GM19395 (cell line): ENCODE results near the gene ACVR2A.
A peak's percentile ranks its signal among the peaks of the same experiment; 100 is the strongest.

Experiments
- ATAC-seq: cut with Tn5 transposase; IDR thresholded peaks from one replicate; pipeline ENCODE4 v1.9.1; 2021; ENCODE audit warnings: mild to moderate bottlenecking, moderate library complexity; ENCODE audit not compliant: unreplicated experiment

The ACVR2A gene

DNA sequence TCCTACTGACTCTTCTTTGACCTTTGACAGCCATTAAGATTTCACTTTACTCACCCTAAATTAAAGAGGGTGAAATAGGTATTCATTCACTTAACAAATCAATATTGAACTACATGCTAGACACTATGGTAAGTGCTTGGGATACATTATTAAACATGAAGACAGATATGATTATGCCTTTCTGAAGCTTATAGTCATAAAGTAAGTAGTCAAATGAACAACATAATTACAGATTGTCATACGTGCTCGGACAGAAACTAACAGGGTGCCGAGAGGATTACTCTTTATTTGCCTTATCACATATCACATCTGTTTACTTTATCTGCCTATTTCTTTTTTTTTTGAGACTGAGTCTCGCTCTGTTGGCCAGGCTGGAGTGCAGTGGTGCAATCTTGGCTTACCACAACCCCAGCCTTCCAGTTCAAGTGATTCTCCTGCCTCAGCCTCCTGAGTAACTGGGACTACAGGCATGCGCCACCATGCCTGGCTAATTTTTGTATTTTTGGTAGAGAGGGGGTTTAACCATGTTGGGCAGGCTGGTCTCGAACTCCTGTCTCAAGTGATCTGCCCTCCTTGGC is 9.8 kb downstream of the ACVR2A start:
- ATAC-seq = no peak

DNA sequence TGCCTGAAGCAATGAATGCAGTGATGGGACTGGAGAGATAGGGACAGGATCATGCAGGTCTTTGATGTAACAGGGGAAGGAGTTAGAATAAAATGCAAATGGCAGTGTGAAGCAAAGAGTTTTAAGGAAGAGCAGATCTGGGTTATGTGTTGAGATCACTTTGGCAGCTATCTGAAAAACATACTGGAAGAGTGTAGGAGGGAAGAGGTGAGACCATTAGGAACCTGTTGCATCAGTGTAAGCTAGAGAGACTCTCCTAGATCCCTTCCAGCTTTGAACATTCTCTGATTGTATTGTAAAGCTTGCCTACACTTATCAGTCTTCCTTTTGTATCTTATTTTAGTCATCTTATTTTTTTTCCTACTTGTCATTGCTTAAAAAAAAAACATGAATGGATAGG is 10.5 kb downstream of the ACVR2A start:
- no peak for ATAC-seq

DNA sequence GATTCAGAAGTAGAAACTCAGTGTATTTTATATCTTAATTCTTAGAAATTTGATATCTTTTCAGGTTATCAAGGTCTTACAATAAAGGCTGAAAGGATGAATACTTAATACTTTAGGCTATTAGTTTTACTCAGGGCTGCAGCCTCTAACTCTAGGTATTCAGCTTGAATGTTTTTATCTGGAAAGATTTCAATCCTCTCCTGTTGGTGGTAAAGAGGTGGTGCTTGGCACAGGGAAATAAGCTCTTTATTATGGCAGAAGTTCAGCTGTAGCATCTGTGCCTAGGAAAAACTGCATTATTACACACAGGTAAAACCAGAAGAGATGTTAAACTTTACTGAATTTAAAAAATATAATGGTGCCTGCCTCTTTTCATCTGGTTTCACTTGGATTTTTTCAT is 11.1 kb downstream of the ACVR2A start:
- no peak for ATAC-seq

DNA sequence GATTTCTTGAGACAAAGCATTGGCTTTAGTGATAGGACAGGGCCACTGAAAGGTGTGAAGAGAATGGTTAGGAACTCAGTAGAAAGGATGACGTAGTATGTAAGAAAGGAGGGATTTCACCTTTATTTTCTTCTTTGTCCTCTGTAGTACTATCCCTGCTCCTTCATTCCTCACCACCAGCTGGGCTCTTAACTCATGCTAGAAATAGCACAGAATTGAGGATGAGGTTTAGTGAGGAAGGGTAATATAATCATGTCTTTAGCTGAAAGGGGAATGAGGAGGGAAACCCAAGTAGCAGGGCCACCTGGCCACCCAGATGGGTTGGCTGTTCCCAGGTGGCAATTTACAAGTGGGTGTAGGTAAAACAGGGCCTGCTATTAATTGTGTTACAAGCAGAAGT is 15.2 kb downstream of the ACVR2A start:
- ATAC-seq = no peak

DNA sequence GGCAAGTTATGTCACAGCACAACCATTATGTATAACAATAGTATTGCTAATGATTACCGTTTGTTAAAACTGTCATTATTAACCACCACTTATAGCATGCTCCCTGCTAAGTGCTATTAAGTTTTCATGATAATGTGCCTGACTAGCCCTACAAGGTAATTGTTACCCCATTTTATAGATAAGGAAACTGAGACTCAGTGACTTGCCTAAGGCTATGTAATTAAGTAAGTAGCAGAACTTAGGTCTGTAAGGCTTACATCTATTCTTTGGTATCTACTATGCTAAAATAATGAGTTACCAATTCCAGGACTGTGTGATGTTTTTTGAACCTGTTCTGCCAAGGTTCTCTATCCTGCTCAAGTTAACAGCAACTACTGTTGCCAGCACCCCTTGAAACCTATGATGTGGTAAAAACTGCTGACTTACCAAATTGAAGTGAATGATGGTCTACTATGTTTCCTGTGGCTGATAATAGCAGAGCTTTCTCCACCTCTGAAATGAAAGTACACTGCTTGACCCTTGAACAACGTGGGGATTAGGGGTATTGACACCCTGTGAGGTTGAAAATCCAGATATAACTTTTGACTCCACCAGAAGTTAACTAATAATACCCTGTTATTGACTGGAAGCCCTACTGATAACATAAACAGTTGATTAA is 18.2 kb downstream of the ACVR2A start:
- ATAC-seq = no peak

DNA sequence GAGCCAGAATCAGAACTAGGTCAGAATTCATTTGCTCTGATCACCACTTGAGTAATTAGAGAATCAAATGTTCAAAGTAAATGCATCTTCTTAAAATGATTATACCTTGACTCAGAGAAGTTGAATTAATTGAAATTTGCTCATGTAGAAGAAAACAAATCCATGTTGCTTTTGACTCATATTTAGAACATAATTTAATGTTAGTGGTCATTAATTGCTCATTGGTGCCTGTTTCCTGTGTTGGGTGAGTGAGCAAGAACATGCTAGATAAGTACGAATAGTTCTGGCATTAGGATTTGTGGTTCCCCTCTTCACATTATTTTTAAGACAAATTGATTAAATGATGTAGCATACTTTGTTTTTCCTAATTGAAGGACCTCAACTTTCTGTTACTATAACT is 19.0 kb downstream of the ACVR2A start:
- ATAC-seq = no peak

DNA sequence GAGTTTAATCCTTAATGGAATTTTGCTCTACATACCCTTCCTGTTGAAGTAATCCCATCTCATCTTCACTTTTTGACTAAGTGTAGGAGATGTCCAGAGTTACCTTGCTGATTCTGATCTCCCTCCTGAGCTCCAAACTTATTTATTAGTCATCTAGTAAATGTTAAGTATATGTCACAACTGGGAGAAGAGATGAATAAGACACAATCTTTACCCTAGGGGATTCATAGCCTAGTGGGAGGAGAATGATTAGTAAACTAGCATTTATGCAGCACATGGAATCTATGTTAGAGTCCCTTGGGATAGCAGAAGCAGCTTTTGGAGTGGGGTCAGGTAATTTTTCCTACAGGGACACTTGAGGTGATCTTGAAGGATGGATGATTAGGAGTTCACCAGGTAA is 20.7 kb downstream of the ACVR2A start:
- no peak for ATAC-seq

DNA sequence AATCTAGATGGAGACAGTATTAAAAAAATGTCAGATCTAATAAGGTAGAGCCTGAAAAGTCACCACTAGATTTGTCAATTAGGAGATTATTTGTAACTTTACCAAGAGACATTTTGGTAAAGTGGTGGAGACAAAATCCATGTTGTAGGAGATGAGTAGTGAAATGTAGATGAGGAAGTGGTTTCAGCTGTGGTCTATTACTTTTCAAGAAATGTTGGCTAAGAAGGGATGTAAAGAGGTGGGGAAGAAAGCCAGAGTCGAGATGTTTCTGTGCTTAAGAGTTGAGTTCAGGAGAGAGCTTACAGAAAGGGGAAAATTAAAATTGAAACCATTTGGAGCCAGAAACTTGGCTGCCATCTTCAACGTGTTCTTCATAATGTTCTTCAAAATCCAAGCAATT is 22.2 kb downstream of the ACVR2A start:
- no peak for ATAC-seq

DNA sequence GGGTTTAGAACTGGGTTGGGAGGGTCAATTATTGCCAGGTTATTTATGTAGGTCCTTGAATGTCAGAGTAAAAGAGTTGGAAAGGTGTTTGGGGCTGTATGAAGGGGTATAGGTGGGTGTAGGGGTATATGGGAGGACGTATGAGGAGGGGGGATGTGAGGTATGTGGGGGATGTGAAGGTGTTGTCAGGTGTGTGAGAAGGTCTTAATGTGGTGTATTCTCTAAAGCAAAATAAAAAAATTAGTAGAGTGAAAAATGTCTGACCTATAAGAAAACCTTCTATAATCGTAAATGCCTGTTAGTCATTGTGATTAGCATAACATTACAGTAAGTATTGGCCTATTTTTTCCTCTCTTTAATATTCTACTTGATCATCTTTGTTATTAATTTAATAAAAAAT is 25.1 kb downstream of the ACVR2A start:
- ATAC-seq = no peak

DNA sequence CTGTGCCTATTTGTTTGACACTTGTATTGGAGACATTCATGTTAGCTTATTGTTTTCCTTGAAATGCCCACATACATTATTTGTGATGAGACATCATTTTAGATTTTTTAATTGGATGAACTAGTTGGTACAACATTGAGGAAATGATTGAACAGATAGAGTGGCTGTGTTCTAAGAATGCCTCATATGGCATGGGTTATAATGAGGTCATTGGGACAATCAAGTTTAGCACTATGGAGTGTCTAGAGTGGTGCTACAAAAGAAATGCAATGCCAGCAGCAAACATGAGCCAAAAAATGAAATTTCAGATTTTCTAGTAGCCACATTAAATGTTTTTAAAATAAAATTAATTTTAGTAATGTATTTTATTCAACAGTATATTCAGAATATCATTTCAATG is 28.1 kb downstream of the ACVR2A start:
- ATAC-seq = no peak

DNA sequence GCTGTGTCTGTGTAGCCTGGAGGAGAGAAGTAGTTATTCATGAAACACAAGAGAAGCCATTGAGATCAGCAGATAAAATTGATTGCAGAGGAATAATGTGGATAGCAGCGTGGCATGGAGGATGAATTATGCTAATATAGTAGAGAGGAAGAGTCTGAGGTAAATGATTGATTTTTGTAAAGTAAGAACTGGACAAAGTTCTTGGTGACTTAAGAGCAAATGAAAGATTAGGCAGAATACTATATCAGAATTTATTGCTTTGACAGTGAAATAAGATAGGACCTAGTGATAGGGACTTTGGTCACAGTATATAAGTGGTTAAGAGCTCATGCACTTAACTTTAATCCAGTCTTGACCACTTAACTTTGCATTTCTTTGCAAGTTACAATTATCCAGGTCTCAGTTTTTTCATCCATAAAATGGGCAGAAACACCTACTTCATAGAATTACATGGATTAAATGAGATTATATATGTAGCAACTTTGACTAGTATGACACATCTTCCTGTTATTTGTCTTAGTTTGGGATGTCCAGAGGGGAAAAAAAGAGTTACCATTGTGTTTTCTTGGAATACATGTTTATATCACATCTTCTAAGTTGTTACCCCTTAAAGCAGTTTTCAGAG is 29.1 kb downstream of the ACVR2A start:
- no peak for ATAC-seq

DNA sequence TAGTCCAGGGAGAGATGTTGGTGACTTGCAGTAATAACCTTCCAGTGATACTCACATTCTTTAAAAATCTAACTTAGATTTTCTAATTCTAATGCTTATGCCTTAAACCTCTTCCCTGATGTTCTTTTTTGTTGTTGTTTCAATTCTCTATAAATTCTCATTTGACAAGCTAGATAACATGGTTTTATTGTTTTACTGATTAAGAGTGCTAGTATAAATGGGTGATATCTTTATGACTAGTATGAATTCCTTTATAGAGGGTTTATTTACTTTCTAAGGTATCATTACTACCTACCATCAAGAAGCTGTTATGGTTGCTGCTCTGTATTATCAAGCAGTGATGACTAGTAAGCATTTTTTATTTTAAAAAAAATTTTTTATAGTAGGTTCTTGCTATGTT is 35.0 kb downstream of the ACVR2A start:
- ATAC-seq = no peak

DNA sequence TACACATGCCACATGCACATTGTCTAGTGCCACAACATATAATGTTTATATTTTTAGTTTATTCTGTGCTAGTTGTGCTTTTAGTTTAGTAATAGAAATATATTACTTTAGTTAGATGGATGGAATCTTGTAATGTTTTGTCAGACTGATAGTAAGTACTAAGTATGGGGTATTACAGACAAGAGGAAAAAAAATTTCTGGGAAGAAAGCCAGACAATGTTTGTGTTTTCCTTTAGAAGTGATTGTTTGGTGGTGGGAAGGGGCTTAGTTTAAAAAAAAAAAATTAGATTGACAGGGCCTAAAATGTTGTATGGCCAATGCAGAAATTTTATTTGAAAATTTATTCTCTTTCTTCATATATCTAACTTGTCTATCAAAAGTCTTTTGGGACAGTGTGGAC is 37.8 kb downstream of the ACVR2A start:
- no peak for ATAC-seq

DNA sequence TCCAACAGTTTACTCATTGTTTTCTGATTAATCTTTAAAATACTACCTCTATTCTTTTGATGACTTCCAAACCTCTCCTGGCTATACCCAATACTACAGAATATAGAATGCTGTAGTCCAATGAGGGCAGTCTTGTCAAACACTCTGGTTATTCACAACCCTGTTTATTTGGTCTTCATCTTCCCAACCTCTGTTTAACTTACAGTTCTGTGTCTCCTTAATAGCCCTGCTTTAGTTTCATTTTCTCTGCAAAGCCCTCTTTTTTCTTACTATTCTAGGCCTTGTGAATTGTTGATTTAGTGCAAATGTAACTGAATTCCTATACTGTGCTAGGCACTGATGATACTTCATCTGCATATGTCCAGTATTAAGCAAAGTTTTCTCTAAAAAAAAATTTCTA is 40.0 kb downstream of the ACVR2A start:
- ATAC-seq = no peak

DNA sequence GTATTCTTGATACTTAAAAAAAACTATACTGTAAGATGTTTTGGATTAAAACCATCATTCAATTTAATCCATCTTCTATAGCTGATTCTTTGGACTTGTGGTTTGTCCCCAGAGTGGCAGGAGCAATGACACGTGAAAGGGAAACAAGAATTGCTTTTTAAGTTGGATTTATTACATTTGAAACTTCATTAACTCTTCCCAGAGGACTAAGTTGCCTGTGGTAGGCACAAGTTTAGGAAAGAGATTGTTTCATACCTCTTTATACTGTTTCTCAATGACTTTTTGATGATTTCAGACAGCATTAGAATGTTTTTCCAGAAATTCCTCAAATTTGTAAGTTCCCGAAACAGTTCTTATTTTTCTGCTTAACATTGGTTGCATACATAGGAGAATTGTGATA is 41.3 kb downstream of the ACVR2A start:
- ATAC-seq = no peak

DNA sequence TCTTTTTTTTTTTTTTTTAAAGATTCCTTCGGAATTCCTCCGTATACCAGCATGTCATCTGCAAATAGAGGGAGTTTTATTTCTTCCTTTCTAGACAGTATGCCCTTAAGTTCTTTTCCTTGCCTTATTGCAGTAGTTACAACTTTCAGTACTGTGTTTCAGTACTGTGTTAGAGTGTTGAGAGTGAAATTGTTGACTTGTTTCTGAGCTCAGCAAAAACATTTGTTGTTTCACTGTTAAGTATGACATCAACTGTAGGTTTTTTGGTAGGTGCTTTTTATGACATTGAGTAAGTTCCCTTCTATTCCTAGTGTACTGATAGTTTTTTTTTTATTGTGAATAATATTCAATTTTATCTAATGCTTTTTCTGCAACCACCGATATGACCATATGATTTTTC is 43.9 kb downstream of the ACVR2A start:
- ATAC-seq = peak; percentile 86

DNA sequence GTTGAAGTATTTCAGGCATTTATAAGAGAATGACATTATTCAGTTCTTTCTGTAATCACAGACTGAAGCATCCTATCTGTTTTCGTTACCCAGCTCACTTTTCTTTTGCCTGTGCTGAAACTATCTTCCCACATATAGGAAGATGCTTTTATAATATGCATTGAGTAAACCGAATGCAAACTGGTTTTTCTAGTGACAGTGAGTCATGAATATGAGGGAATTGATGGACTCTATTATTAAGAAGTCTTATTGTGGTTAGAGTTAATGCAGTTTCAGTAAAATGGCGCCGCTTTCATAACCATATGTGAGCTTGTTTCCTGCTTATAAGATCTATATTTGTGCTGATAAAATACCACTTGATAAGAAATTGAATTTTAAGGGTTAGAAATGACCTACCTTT is 59.2 kb downstream of the ACVR2A start:
- no peak for ATAC-seq

DNA sequence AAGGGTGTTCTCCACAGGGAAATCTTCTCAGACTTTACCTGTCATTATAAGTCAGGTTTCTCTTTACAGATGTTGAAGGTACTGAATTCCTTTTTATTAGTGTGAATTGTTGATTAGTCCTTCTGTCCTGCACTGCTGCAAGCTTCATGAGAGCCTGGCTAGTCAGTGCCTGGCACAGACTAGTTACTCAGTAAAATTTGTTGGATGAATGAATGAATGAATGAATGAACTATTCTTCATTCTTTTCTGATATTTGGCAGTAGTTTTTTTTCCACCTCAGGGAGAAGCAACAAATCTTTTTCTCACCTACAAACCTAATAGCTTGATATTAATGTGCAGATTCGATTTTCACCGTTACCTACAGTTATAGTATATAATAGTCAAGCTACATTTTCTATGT is 64.3 kb downstream of the ACVR2A start:
- ATAC-seq = no peak

DNA sequence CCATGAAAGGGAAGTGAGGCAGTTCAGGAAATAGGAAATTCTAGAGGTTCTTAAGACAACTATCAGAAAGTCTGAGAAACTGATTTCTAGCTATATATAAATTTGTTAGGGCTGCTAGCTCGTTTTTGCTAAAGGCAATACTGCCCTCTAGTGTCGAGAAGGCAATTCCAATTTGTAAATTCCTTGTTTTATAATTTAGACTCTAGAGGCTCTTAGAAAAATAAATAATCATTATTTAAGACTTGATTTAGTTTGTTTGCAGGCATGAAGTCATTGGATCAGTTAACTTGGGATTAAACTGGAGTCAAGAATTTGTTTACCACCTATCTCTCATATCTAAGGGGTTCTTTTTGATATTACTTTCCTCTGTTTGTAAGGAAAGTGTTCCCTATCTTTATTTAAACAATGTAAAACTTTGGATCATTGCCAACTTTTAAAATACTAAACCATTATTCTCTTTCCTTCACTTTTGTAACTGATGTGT is 66.2 kb downstream of the ACVR2A start:
- ATAC-seq = no peak

DNA sequence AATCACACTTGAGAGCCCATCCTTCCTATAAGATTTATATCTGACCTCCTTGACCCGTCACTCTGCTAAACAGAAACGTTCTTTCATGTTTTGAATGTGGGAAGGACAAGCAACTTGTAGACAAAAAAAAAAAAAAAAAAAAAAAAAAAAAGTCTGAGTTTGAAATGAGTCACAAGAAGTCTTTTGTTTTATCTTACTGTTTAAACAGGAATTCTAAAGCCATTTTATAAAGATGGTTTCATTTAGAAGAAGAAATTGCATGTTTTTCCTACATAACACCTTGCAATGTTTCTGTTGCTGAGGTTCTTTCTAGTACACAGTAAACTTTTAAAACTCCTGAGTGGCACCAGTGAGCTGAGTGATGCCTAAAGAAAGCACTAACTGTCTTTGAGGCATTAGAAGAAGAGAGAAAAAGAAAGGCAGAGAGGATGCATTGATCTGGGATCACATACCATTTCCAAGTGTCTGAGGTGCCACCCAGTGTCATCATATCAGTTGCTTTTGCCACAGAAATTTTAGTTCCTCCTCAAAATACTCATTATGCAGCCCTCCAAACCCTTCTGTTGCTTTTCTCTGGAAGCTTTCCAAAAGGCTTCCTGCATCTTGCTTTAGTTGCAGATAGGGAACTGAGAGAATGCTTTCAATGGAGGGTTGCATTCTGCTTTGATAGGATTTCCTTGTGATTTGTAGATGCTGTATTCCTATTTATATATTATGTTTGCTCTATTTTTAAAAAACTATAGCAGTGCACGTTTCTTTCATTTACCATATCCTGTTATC is 69.1 kb downstream of the ACVR2A start:
- no peak for ATAC-seq

DNA sequence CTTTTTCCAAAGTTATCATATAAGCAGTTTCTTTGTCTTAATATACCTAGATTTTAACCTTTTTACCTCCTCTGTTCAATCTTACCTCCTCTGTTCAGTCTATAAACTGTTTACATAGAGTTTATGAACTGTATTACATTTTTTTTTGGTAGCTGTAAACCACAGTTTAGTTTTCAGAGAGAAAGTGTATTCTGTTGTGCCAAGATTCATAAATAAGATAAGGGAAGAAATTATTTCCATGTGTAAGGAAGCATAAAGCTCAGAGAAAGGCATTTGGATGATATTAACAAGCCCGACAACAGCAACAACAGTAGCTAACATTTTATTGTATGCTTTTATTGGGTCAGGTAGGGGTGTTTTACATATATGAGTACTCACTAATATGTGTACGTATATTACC is 71.2 kb downstream of the ACVR2A start:
- no peak for ATAC-seq

DNA sequence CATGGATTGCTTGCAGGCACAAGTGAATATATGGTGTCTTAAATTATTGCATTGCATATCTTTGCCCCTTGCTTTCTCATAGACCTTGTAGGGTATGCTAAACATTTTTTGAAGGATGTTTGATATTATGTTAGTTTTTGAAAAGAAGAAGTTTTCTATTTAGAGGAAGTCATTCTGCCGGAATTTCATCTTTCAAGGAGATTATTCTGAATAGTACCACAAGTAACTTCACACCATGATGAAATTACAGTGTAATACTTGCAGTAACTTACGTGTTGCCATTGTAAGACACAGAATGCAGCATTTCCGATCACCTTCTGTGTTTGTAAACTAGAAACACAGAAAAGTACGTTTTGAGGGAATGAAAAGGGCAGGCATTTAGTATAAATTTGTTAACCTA is 71.9 kb downstream of the ACVR2A start:
- ATAC-seq = no peak
